AG10803 (cell line): ENCODE results near the gene ARHGAP44.

Experiments
- DNase-seq: peaks from one replicate; pipeline ENCODE4 v3.0.0; 2010; ENCODE audit warnings: low read depth
- H3K4me3 ChIP-seq: 2 replicates; pipeline ENCODE4 v1.5.1; 2011; ENCODE audit warnings: mild to moderate bottlenecking, low read length, control low read depth
- TF ChIP-seq, protein P1 (sequence below): conservative IDR thresholded peaks from 2 replicates; pipeline ENCODE4 v1.5.1; 2011; ENCODE audit warnings: mild to moderate bottlenecking, low read length, control low read depth, inconsistent platforms

Gene ARHGAP44

DNA sequence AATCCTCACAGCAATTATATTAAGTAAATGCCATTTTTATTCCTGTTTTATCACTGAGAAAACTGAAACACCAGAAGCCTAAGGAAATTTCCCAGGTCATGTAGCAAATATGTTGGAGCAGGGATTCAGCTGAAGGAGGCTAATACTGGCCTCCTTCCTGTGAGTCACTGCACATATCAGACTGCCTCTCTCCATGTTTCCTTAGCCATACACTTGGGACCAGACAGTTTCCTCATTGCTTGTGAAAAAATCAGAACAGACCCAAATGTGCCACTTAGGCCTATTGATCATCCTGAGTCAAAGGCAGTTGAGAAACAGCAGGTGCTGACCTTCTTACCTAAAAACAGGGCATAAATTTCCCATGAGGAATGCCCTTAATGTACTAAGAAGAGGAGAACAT is 247.5 kb downstream of the ARHGAP44 start:
- no peak overlapping the region for H3K4me3 ChIP-seq
- TF ChIP-seq, protein P1, sequence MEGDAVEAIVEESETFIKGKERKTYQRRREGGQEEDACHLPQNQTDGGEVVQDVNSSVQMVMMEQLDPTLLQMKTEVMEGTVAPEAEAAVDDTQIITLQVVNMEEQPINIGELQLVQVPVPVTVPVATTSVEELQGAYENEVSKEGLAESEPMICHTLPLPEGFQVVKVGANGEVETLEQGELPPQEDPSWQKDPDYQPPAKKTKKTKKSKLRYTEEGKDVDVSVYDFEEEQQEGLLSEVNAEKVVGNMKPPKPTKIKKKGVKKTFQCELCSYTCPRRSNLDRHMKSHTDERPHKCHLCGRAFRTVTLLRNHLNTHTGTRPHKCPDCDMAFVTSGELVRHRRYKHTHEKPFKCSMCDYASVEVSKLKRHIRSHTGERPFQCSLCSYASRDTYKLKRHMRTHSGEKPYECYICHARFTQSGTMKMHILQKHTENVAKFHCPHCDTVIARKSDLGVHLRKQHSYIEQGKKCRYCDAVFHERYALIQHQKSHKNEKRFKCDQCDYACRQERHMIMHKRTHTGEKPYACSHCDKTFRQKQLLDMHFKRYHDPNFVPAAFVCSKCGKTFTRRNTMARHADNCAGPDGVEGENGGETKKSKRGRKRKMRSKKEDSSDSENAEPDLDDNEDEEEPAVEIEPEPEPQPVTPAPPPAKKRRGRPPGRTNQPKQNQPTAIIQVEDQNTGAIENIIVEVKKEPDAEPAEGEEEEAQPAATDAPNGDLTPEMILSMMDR: no peak
- DNase-seq: no peak

DNA sequence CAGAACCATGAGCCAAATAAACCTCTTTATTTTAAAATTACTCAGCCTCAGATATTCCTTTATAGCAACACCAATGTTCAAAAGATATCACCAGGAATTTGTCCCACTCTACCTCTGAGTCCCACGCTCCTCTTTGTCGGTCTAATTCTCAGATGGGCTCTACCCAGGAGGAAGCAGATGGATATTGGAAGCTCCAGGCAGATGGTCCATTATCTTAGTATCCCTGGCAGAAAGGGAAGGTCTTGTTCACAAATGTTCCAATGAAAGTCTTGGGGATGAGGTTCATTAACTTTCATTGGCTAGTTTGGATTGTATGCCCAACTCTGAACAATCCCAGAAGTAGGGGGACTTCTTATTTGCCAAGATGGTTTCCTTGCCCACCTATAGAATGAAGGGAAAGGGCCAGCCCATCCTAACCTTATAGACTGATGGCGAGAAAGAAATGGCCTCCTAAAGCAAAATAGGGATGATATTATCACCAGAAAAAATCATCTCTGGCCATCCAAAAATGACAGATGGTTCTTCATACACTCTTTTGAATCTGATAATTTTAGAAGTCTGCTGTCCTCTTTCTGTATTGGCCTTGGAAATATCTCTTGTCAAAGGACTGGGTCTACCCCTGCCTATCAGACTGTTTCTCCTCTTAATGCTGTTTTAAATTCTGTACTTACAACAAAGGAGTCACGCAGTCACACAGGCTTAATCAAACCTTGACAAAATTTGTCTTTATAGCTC is 249.8 kb downstream of the ARHGAP44 start:
- H3K4me3 ChIP-seq: no peak overlapping the region
- DNase-seq: no peak
- TF ChIP-seq, protein P1: no peak
